ENCODE measurements around the gene SH2D1A. TPM values are rescaled to one million over a fixed set of nuclear protein-coding genes. Genes with fewer than 3 reads are reported as not detected.

SH2D1A gene
- not detected in 5 replicates for total RNA-seq (2022; extraction: Qiagen RNA extraction)

GRCh38 chrX:124346117-124346876 is at the start of gene SH2D1A:
SH2D1A (plus strand) TSS chrX:124346563; CDS start chrX:124346643, 80 bp downstream.

GRCh38 chrX:124332481-124333424 is 13.6 kb upstream of the SH2D1A start, which contains the start of gene TEX13D:
TEX13D (plus strand) TSS chrX:124332660; CDS start chrX:124332918, 258 bp downstream.

Other genes with a start within 250 kb of the SH2D1A start
- not detected in 5 replicates for gene TEX13D, start 13.9 kb upstream of the SH2D1A start, total RNA-seq (2022; extraction: Qiagen RNA extraction)